SK-N-MC (cell line): ENCODE data around the gene ZDHHC11.
"Not testable (repeated sequence)": the region's sequence is repeated elsewhere in the genome, so short reads cannot be mapped to it uniquely, and the experiment has no call there.

ENCODE experiments used
- EZH2 ChIP-seq: fragments of 200-600 bp; sonication (generic); IDR thresholded peaks from one replicate; pipeline ENCODE4 v1.6.1; 2017; ENCODE audit warnings: antibody characterized with exemption
- FOXP2 ChIP-seq: optimal IDR thresholded peaks from 2 replicates; pipeline ENCODE3; 2011; ENCODE audit warnings: mild to moderate bottlenecking, moderate library complexity; ENCODE audit not compliant: insufficient read depth; ENCODE audit errors: extremely low read length, control extremely low read depth
- POLR2AphosphoS5 ChIP-seq: IDR thresholded peaks from 2 replicates; pipeline ENCODE4 v1.6.1; 2012; ENCODE audit warnings: mild to moderate bottlenecking, low read depth, low read length, borderline replicate concordance

DNA sequence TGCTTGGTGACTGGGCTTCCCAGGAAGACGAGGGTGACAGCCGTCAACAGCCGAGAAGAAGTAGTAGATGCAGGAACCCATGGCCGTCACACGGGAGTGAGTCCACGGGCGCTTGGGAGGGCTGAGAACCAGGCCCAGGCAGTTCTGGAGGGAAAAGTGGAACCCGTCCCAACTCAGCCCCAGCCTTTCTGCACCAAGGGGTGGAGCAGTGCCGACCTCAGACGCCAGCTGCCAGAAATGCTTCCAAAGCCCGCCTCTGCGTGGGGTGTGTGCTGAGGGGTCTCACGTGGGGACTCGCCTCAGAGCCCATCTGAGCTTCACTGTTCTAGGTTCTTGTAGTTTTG, 78.3 kb downstream of the ZDHHC11 start:
- not testable (repeated sequence) for TF ChIP-seq EZH2, POLR2AphosphoS5, FOXP2
